GM23248 (cell line): Measurements from ENCODE around the gene ATP5PO.

Experiments used
- EZH2 ChIP-seq: fragments of 200-600 bp; sonication (generic); IDR thresholded peaks from 2 replicates; pipeline ENCODE4 v1.6.1; 2018; ENCODE audit warnings: antibody characterized with exemption, mild to moderate bottlenecking; ENCODE audit not compliant: insufficient read depth, poor library complexity, severe bottlenecking
- EZH2phosphoT487 ChIP-seq: fragments of 200-600 bp; sonication (generic); IDR thresholded peaks from 2 replicates; pipeline ENCODE4 v1.6.1; 2018; ENCODE audit warnings: antibody characterized with exemption, moderate library complexity, mild to moderate bottlenecking, low read depth; ENCODE audit not compliant: insufficient read depth

DNA sequence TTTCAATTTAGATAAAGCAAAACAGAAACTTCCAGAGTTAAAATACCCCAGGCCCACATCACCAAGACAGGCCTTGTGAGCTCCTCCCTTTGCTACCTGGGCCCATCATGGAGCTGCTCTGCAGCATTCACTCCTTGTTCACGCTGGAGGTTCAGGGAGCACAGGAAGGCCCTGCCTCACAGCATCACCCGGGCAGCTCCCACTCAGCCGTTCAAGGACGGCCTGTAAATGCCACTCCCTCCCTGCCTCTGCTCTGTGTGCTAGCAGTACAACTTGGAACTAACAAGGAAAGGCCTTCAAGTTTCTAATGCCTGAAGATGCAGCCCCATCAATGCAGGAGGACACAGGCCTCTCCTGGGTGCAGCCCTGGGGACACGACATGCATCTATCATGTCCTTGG lies 11.6 kb downstream of the ATP5PO start:
- TF ChIP-seq EZH2 (no peak), EZH2phosphoT487 (no peak)
